GM21619 (cell line): Measurements from ENCODE around the gene HOXA1.

Source experiments
- ATAC-seq: cut with Tn5 transposase; IDR thresholded peaks from one replicate; pipeline ENCODE4 v1.9.1; 2021; ENCODE audit not compliant: unreplicated experiment

The HOXA1 gene

DNA sequence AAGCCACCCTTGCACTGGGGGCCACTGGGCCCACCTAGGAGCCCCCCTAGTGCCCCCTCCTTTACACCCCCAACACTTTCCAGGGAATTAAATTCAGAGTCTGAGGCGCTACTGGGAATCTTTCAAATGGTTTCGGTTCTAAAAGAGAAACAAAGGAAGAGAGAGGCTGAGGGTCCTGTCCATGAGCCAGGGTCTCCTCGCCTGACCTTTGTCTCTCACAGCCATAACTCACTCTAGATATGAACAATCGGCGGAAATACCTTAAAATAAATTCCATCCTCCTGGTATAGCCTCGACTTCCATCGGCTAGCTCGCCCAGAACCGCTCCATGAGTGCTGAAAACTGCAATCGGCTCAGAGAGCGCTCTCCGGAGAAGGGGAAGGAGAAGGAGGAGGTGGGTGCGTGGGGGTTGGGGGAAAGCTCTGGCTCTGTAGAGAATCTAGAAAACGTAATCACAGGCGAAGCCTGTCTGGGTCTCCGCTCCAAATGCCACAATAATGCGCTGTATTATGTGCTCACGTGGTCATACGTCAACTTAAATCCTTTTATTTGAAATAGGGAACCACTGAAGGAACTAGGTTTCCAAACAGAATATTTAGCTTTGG is 22.2 kb upstream of the HOXA1 start:
- ATAC-seq = no peak

DNA sequence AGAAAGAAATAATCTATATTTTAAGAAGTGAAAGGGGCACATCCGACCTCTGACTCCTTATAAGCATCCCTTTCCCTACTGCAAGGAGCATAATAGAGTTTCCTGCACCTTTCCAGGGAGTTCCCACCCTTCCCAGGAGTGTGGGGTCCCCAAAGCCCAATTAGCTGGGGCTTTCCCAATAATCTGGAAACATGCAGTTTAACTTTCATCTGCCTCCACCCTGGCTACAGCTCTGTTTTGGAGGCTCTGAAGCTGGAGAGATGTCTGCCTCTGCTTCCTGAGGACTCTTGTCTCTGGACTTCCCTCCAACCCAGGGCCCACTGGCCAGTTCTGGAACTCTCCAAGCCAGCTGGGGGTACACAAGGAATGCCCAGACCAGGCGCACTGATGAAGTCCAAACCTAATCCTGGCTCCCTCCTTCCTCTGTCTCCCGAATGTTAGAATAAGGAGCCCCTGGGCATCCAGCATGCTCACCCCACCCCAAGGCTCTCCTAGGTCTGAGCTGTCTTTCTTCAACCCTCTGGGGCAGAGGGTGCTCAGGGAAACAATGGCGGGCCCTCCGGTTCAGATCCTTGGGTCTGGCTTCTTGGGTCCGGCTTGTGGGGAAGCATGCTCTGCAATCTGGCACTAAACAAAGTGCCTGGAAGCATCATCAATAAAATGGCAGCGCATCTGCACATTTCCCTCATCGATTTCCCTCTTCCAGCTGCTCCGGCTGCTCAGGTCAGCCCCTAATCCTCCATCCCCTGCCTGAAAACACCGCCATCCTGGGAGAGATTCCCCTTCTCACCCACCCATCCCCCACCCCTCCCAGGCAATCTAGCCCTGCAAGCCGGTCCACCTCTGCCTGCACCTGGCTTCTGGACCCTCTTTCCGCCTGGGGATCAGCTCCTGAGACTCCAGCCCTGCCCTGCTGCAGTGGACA is 21.4 kb upstream of the HOXA1 start:
- ATAC-seq = no peak

DNA sequence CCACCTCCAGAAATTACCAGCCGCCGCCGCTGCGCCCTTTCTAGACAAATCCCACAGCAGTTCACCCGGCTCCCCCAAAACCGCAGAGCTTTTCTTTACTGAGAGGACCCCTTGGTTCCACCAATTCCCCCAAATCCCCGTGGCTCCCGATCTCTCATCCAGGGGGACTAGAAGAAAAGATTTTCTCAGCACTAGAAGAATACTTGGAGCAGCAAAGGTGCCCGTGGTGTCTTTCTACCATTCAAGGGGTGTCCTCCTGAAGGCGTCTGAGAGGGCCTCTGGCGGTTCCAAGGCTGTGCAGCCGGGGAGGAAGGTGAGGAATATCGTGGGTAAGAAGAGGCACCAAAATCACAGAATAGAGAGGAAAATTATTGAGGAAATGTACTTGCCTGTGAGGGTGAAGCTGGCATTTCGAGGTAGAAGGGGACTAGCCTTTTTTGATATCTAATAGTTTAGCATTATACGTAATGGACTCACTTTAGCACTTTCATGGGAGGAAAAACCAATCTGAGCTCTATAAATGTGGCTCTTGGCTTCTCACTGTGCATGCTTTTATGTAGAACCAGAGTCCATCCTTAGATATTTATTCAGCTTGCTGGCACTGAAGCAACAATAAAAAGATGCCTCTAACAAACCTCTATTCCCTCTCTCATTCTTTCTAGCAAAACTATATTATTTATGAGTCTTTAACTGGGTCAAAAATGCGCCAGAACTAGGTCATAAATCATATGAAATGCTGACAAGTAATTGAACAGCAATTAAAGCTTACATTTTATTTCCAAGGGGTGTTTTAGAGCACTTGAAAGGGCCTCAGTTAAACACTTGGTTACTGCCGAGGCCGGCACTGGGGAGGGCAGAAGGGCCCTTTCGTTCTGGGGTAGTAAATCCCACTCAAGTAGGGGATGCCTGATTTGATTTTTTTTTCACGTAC is 20.5 kb upstream of the HOXA1 start:
- ATAC-seq = no peak

DNA sequence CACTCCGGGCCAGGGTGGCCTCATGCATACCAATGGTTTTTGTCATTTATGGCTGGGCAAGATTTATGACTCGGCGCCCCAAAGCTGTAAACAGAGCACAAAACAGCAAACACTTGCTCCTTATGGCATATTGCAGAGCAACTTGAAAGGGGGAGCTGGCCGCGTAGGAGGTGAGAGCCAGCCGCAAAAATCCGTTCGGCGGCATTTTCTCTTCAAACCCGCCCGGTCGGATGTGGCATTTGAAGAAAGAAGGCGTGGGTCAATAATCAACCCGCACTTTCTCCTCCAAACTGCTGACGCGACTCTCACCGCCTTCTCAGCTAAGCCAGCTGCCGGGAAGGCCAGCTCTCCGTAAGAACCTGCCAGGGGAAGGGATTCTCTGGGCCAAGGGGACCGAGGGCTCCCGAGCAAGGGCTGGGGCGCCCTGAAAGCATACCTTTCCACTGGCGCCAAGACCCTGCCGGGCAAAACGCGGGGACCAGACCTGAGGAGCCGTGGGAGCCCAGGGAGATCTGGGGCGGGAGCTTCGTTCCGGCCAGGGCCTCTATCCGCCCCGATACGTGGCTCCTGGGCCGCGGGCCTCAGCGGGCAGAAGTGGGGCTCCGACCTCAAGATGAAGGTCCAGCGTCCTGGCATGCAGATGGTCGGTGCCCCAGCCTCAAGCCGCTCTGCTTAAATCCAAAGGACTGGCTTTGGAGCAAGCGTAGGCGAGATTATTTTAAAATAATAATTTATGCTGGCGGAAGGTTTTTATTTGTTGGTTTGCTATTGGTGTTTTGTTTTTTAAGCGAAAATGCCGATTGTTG is 19.6 kb upstream of the HOXA1 start:
- ATAC-seq = no peak

DNA sequence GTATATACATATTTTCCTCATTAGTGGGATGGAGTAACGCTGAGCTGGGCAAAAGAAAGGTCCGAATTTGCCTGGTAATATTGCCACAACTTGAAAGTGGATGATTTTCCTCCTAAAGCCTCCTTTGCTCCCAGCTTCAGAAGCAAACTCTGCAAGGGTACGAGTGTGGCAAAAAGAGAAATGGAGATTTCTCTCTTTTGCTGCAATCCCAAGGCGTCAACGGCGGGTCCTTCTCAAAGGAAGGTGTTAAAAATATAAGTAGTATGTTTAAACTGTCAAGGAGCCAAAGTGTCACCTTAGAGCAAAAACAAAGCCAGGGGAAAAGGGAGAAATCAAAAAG is 19.1 kb upstream of the HOXA1 start:
- no peak for ATAC-seq

DNA sequence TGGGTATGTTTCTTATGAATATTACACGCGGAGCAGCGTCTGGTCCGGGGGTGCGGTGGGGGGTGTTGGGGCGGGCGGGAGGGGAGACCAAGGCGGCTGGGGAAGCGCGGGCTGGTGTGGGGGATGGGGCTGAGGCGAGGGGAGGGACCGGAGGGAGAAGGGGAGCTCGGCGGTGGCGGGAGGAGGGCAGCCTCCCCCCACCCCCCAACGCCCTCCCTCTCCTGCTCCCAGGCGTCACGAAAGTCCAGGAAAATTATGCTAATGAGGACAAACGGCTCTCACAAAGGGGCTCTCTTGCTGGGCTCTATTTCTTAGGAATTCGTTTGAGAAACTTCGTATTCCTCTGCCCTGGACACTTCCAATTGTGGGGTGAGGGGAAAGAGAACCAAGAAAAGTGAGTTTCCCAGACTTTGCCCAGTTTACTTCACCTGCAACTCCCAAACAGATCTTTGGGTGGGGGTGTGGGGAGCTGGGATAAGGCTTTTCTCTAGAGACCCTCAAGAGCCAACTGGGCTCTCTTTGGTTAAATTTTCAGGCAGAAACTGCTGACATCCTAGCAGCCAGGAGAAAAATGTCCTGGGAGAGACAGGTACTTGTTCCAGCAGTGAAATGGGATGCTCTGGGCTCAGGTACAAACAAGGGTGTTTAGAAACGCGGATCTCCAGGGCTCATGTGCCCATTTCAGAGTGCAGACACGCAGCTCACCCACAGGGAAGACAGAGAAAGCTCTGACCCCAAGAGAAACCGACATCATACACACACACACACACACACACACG is 18.4 kb upstream of the HOXA1 start:
- no peak for ATAC-seq

DNA sequence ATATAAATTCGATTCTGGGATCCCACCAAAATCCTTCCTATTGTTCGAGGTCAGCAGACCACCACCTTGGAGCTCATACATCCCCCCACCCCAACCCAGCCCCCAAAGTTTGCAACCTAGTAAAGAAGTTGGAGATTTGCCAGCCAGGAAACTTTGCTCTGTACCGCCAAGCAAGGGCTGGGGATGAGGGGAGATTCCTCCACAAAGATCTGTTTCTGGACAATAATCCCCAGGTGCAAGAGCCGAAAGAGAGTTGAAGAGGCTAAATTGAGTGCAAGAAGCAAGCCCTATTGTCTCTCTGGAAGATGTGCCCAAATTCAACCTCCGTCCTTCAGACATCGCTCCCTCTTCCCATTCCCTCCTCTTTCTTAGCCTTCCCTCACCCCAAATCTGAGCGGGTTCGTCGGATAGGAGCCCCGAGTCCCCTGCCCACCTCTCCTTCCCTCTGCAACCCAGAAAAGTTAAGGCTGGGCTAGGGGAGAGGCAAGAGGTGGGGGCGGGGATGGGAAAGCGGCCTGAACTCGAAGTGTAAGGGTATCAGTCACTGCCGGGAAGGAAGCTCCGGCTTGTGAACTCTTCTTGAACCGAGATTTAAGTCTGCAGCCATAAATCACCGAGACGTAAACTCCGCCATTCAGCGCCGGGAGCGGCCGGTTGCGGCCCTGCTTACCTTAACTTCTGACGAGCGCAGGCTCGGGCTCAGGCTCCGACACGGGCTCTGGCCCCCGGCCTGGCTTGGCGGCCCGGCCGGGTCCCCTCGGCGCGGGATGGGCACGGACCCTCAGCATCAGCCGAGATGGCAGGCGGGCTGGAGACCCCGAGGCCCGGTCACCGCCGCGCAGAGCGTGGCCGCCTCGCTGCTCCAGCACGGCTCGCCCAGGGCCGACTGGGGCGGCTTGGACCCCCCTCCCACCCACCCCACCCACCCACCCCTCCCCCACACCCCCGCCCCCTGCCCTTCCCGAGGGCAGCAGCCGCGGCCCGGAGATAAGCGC is 17.5 kb upstream of the HOXA1 start:
- no peak for ATAC-seq

DNA sequence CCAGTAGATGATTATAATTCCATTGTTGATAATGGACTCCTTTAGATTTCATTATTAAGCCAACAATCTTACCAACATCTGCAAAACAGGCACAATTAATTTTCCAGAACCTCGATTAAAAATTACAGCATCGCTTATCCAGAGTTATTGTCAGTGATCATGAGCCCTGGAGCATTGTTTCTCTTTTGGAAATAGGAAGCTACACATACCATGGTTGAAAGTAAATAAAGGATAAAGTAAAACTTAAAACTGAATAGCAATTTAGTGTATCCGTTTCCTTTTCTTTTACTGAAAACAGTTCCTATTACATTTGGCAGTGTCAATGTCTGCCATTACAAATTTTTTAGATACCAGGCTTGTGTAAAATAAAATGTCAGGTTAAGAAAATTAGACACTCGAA is 16.6 kb upstream of the HOXA1 start:
- ATAC-seq = no peak

DNA sequence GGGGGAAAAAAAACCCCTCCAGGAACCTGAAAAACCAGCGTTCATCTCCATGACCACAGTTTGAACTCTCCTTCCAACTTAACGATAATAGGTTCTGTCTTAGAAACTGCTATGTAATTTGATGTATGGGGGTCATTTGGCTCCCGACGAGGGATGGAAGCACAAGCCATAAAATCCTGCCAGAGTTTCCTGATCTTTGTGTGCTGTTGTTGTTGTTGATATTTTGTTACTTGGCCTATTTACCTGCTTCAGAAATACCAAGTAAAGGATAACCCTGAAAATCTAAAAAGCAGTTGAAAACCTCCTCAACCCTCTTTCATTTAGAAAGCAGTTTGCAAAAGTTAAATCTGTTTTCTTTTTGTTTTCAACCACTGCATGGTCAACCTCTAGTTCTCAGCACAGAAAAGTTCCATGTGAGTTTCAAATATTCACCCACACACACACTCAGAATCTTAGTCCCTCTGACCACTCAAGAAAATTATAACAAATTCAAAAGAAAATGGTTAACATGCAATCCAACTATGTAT is 16.0 kb upstream of the HOXA1 start:
- ATAC-seq = no peak

DNA sequence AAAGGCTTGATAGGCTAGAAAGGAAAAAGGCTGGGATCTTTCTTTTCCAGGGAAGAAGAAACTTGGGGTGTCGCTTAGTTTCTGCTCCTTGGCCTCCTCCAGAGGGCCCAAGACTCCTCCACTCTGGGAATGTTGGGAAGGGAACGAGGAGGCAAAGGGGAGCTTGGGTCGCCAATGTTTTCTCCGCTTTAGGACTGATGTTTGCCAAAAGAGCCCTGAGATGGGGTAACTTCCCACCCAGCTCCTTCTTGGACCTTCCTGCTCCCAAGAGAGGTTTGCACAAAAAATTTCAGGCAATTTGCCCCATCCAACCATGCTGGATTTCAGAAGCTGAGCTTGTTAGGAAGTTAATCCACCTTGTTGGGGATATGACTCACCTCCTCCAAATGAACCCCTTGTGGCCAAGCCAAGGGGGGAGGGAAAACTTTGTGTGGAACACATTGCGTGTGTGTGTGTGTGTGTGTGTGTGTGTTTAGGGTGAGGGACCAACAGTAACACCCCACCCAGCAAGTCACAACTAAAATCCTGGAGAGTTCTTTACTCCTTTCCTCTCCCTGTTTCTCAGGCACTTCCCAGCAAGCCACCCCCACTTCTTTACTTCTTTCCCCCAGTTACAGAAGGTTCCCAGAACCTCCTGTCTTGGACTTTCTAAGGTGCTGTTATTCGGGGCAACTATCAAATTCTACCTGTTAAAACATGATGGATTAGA is 15.4 kb upstream of the HOXA1 start:
- ATAC-seq = no peak

DNA sequence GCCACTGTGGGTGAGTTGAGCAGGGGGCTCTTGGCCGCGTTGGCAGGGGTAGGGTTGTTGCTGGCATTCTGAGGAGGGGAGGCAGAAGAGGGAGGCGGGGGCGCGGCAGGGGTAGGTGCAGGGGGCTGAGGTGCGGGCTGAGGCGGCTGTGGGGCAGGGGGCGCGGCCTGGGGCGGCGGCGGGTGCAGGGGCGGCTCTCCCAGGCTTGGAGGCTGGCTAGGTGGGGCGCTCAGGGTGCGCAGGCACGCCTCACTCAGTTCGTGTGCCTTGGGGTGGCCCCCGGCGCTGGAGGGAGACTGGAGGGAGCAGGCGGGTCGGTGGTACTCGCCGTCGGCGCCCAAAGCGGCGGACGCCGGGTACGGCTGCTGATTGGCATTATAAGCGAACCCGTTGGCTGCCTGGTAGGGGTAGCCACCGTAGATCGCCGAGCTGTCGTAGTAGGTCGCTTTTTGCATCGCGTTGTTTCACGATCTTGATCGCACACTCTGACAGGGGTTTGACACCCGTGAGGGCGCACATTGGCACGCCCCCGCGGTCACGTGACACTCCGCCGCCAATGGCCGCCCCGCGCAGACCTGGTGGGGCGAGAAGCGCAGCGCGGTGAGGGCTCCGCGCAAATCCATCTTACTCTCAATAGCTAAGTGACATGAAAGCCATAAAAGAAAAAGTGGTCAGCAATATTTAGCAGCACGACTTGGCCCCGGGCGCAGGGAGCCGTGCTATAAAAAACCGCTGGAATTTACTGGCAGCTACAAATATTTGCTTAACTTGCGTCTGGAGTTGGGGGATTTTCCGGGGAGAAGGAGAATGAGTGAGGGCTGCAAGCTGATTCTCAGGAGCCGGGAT is 14.6 kb upstream of the HOXA1 start:
- ATAC-seq = no peak

DNA sequence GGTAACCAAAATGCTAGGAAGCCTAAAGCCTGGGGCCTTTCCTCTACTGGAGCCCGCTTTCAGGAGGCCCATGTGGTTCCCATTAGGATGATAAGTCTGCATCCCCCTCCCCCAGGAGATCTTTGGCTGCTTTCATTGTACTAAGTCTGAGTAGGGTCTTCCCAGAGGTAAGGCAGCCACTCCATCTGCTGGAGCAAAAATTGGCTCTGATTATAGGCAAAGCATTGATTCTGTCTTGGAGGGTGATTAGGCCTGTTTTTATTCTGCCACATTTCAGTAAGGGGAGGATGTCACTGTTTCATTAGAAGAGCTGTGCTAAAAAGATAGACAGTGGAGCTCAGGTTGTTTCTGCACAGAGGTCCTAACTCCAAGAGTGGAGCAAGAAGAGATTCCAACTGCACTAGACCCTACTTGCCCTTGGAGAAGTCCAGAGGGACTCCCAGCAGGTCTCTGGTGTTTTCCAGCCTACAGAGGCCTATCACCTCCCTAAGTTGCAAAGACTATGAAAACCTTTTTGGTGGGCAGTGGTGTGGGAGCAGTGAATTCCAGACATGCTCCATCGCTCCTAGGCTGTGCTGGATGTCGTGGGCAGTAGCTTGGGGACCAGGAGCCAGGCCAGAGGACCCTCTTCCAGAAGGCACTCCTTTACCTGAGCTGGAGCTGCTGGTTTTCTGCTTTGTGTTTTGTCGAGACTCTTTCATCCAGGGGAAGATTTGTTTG is 13.8 kb upstream of the HOXA1 start:
- ATAC-seq = no peak

DNA sequence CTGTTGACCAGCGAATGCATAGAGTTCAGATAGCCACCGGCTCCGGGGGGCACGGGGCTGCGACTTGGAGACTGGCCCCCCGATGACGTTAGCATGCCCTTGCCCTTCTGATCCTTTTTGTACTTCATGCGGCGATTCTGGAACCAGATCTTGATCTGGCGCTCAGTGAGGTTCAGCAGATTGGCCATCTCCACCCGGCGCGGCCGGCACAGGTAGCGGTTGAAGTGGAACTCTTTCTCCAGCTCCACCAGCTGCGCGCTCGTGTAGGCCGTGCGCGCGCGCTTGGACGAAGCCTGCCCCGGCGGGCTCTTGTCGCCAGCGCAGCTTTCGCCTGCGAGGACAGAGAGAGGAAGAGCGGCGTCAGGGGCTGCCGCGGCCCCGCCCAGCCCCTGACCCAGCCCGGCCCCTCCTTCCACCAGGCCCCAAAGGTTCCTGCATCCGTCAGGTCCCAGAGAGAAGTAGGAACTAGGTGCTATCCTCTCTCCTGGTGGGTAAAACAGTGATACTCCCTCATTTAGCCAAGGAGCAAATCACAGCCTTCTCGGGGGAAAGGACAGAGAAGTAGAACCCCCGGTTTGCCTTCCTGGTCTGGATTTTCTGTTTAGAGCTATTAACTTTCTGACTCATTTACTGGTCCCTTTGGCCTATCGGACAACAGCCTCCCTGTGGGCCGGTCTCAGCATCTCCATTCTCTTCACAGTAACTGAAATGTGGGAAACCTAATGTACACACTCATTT is 12.8 kb upstream of the HOXA1 start:
- ATAC-seq = no peak

DNA sequence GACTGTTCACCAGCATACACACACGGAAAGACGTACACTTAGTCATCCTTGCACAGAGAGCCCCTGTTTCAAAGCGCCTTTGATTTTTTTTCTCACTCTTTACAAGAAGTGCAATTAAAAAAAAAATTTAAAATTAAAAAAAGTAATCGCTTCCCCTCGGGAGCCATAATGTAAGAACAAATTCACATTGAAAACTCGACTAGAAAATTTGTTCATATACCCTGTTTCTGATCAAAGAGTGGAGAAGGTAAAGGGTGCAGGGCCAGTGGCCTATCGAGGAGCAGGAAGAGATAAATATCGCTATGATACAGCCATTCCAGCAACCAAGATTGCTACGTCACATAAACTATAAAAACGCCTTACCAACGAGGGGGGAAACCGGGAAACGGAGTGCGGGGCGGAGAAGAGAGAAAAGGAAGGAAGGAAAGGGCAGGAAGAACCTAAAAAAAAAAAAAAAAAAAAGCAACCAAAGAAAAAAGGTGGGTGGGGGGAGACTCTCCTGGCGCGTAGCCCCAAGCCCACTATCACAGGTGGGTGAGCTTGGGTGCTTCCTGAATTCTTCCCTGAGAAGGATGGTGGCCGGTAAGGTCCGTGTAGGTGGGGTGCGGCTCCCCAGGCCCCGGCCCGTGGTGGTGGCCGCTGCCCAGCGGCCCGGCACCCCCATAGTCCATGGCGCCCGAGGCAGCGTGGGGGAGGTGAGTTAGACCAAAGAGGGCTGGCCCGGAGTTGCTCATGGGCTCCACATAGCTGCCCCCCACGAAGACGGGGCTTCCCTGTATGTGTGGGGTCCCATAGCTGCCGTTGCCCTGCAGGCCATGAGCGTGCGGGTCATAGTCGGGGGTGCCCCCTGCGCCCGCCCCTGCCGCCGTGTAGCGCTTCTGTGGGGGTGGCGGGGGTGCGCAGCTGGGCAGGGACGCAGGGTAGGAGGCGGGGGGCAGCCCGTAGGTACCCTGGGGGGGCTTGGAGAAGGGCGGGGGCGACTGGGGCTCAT is 11.9 kb upstream of the HOXA1 start:
- ATAC-seq = no peak

DNA sequence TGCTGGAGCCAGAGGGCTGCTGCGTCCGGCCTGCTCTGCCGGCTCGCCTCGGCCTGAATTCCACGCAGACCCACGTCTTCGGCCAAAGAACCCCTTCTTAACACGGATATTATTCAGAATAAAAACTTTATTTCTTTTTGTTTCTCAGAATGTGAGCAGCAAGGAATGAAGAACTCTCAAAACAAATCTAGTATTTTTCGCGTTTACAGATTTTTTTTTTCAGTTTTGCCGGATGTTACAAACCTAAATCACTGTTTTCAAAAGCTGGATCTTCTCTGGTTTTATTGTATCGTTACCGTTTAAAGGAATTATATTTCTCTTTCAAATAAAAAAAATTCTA is 11.1 kb upstream of the HOXA1 start:
- no peak for ATAC-seq
